GM18867 (cell line): Measurements from ENCODE around the gene MADD.

Experiments used
- ATAC-seq: cut with Tn5 transposase; IDR thresholded peaks from one replicate; pipeline ENCODE4 v1.9.1; 2021; ENCODE audit warnings: mild to moderate bottlenecking, moderate library complexity; ENCODE audit not compliant: unreplicated experiment

The MADD gene

DNA sequence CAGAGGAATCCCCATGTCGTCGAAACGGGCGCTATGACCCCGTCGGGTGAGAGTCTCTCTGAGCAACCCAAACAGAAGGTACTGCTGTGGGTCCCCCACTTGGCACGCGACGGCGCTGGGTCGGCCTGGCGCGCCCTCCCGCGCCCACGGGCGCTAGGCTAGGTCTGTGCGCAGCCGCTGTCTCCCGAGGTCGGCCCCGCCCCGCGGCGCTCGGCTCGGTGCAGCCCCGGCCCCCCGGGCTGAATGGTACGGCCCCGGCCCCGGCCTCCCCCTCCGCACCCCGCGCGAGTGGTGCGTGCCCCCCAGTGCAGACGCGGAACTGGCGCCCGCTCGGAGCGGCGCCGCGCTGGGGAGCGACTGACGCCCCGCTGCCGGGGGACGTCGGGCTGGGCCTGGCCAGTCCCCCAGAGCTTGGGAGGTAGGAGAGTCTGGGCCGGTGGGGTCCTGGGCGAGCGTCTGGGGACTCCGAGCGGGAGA lies at the start of gene MADD:
Gene MADD (plus strand): TSS at position 305 of the 477 bp plus-strand sequence.
- ATAC-seq: peak; percentile 82

DNA sequence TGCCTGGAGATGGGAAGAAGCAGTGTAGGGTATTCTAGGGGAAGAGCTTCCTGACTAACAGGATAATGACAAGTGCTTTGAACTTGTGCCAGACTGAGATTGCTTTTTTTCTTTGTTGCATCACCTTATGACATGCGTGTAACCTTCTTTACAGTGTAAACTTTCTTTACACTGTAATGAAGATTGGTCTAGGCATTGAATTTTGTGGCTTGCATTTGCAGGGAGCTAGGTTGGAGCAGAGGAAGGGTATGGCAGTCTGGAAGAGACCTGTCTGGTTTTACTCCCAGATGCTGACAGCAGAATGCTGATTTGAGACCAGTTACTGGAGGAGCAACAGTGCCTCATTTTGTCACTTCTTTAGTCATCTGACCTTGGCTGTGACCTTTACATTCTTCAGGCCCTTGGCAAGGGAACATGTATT lies 49.5 kb upstream of the MADD start:
- ATAC-seq: no peak

DNA sequence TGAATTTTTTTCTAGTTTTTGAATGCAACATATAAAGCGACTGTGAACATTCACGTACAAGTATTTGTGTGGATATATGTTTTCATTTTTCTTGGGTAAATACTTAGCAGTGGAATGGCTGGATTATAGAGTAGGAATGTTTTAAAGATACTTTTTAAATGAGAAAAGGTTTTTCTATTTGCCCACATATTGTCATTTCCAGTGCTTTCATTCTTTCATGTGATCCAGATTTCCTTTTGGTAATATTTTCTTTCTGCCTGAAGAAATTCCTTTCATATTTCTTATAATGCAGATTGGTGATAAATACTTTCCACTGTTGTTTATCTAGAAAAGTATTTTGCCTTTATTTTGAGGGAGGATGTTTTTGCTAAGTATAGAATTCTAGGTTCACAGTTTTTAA lies 47.2 kb upstream of the MADD start:
- ATAC-seq: no peak

DNA sequence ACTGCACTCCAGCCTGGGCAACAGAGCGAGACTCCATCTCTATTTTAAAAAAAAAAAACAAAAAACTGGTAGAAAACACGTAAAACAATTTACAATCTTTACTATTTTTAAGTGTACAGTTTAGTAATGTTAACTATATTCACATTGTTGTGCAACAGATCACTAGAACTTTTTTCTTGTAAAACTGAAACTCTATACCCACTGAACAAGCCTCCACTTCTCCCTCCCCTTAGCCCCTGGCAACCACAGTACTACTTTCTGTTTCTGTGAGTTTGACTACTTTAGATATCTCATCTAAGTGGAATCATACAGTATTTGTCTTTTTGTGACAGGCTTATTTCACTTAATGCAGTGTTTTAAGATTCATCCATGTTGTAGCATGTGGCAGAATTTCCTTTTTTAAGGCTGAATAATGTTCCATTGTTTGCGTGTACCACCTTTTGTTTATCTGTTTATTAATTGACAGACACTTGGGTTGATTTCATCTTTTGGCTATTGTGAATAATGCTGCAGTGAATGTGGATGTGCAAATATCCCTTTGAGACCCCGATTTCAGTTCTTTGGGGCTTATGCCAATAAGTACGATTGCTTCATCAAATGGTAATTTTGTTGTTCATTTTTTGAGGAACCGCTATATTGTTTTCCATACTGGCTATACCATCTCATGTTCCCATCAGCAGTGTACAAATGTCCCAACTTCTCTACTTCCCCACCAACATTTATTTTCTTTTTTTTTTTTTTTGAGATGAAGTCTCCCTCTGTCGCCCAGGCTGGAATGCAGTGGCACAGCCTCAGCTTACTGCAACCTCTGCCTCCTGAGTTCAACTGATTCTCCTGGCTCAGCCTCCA lies 44.2 kb upstream of the MADD start:
- ATAC-seq: peak; percentile 81

DNA sequence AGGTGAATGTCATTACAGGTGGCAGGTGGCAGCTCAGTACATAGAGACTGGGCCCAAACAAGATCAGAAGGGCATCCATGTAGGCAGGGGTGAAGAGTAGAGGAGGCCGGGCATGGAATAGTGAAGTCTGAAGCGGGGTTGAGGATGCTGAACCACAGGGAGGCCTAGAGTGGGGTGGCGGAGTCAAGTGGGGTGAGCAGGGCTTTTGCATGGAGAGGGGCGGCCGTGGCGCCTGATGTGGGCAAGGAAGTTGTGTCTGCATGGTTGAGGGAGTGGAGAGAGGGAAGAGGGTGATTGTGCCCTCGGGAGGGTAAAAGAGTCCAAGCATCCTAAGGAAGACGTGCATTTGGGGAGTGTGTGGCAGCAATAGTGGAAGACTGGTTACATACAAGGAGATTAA lies 40.8 kb upstream of the MADD start:
- no peak for ATAC-seq

DNA sequence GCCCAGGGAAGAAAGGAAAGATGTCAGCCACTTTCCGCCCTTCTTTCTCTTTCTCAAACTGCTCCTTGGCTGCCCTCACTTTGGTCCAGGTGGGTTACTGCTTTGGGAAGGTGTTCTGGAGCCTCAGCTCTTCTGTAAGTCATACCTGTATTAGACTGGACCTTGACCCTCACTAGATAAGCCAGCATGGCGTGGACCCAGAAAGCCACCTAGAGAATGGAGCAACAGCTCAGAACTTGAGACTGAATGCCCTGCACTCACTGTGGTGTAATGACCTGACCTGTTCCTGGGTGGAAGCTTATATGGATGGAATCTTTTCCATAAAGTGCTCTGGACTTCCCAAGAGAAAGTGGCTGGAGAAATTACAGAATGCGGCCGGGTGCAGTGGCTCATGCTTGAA lies 36.9 kb upstream of the MADD start:
- no peak for ATAC-seq

DNA sequence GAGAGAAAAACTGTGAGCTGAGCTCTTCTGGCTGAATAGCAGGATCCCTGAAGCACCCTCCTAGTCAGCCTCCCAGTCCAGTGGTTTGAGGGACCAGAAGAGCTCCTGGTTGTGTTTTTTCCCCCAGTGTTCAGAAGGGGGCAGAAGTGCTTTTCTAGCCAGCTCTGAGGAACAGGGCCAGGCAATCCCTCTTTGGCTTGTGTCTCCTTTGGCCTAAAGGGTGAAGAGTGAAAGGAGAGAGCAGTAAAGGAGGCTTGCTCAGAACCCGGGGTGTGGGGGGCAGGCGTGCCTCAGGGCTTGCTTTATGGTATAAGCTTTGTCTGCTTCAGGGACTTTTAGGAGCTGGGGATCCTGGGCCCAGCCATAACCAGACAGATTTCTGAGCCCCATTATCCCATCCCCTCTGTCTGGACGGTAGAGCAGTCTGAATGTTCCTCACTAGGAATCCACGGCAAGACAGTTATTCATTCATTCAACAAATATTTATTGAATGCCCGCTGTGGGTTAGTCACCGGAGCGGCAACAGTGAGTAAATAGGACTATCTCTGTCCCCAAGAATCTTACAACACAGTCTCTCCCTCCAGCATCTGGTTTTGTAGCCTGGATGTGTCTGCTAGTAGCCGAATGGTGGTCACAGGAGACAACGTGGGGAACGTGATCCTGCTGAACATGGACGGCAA lies 35.8 kb upstream of the MADD start:
- no peak for ATAC-seq

DNA sequence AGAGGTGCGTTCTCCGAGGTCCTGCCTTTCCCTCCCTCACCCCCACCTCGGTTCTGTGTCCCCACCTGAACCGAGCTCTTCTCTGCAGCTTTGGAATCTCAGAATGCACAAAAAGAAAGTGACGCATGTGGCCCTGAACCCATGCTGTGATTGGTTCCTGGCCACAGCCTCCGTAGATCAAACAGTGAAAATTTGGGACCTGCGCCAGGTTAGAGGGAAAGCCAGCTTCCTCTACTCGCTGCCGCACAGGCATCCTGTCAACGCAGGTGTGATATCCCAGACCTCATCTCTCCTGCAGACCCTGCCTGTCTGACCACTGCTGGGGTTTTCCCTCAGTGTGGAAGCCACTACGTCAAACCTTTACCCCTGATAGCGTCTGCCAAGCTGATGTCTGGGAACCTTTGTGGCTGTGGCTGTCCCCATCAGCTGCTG lies 35.2 kb upstream of the MADD start:
- ATAC-seq: no peak

DNA sequence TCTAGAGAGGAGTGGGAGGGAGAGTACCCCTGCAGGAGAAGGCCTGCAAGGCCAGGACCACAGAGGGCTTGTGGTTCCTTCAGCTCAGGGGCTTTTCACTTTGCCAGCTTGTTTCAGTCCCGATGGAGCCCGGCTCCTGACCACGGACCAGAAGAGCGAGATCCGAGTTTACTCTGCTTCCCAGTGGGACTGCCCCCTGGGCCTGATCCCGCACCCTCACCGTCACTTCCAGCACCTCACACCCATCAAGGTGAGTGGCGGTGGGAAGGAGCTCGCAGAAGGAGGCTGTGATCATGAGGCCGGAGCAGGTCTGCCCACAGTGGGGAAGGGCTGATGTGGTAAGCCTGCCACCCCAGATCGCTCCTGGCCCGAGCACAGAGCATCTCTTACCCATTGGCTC lies 34.8 kb upstream of the MADD start:
- ATAC-seq: no peak

DNA sequence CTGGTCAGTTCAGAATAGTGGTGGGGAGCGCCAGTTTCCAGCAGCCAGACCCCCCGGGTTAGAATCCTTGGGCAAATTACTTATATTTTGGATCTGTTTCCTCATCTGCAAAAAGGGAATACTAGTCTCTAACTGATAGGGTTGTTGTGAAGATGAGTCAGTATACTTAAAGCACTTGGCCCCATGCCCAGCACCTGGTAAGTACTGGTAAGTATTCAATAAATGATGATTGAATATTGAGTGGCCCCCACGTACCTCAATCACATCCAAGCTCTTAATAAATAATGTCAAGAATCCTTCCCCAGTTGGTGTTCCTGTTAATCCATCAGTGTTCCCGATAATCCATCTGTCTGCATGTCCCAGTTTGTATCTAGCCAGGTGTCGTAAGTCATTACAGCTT lies 33.5 kb upstream of the MADD start:
- no peak for ATAC-seq

DNA sequence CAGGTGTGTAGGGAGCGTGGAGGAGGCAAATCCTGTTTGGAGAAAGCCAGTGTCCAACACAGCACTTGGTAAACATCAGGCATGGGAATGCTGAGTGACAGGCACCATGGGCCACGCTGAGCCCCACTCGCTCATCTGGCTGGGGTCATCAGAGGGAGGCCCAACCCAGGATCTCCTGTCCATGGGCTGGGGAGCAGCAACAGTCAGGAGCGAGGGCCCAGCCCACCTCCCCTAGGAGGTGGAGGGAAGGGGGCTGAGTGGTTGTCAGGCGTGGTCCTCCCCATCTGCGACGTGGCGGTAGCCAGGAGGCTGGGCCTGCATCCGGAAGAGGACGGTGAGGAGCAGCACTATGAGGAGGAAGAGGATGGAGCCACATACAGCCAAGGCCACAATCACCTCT lies 30.1 kb upstream of the MADD start:
- no peak for ATAC-seq

DNA sequence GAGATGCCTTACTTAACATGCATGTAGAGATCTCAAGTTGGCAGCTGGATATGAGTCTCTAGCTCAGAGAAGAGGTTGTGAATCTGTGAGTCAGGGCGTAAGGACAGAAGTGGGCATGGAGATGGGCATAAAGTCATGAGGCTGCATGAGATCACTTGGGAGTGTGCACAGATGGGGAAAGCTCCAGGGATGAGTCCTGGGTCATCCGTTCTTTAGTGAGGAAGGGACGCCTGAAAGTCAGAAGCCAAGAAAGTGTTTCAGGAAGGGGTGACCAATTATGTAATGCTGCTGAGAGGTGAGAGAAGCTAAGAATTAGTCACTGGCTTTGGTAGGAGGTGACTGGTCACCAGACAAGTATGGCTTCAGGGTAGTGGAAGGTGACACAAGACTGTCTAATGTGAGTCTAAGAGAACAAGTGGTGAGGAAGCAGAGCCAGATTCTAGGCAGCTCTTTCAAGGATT lies 28.1 kb upstream of the MADD start:
- no peak for ATAC-seq

DNA sequence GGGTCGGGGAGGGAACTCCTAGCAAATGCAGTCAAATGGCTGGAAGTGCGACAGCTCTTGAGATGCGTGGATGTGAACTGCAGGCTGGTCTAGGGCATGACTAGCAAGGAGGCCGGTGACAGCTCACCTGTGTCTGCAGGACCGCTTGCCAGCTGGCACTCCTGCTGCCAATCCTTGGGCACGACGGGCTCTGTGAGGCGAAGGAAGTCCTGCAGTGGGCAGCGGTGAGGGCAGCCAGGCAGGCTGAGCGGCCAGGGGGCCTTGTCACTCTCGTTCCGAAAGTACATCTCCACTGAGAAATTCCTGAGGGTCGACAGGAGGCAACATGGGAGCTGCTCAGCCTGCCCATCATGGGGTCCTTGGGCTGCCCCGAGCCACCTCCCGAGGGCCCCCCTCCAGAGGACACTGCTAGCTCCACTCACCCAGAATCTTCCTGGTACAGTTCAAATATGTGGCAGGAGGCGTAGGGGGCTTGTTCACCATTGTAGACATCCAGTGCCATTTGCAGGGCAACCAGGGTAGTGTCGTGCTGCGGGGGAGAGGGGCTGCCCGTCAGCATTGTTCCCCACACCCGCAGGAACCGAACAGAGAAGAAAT lies 27.2 kb upstream of the MADD start:
- no peak for ATAC-seq

DNA sequence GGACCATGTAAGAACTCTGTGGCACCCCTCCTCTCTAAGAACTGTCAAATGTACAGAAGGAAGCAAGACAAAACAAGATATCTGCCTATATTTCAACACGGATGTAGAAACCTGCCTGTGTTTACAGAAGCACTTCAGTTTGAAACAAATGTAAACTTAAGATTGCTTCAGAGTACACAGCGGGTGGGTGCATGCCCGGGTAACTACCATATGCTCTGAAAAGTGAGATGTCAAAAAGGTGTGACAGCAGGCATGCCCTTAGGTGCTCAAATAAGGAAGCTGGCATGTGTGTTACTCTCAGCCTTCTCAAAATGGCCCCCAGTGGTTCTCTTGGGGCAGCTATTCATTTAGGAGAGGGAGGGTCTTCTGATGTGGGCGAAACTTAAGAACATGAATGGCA lies 26.5 kb upstream of the MADD start:
- ATAC-seq: no peak

DNA sequence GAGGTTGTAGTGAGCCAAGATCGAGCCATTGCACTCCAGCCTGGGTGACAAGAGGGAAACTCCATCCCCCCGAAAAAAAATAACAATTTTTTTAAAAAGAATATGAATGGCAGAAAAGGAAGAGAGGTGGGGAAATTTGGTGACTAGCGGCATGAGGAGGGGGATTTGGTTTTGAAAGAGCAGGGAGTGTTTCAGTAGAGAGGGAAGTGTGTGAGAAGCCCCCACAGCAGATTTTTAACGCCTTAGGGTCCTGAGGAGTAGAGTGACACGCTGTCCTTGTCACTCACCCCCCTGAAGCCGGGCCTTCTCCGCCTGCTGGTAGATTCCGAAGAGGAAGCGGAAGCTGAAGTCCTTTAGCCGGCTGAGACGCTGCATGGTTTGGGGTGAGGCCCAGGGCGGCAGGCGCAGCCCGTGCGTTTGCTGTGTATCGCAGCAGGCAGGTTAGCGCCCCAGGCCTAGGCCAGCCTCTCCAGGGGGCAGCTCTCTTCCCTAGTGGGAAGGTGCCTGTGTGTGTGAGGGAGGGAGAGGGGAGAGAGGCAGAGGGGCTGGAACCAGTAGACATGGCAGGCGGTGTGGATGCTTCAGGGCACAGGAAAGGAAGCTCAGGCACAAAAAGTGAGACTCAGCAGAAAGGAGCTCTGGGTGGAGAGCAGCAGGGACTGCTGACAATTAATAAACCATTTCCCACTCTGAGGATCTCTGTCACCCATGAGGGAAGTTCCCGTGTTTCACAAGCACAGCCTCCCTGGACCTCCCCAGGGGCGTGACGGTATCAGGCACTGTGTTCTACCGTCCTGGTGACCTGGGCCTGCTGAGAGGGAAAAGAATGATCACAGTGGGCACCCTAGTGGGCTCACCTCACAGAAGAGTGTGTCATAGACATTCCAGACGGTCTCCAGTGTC lies 25.2 kb upstream of the MADD start:
- no peak for ATAC-seq

DNA sequence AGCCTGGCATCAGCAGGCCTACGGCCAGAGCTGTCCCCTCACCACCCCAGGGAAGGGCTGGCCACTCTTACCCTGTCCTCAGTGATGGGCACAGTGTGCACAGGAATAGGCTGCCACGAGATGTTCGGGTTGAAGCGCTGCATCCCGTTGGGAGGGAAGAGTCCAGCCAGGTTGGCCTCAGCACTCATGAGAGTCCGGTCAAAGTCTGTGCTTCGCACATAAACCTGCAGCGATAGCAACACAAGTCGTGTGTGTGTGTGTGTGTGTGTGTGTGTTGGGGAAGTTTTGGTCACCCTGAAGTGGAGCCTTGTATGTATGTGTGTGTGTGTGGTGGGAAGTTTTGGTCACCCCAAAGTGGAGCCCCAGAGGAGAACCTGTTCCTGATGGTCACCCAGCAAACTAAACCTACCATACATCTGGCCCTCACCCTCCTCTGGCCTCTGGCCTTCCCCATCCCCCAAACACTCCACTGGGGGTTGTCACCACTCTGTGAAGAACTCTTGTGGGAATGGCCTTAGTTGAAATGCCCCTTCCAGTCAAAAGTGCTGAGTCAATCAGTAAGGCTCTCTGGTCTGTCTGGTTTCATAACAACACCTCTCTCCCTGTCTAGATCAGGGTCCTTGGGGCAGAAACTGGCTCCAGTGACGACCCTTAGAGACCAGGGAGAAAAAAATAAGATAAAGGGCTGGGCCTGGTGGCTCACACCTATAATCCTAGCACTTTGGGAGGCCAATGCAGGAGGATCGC lies 24.1 kb upstream of the MADD start:
- ATAC-seq: no peak

DNA sequence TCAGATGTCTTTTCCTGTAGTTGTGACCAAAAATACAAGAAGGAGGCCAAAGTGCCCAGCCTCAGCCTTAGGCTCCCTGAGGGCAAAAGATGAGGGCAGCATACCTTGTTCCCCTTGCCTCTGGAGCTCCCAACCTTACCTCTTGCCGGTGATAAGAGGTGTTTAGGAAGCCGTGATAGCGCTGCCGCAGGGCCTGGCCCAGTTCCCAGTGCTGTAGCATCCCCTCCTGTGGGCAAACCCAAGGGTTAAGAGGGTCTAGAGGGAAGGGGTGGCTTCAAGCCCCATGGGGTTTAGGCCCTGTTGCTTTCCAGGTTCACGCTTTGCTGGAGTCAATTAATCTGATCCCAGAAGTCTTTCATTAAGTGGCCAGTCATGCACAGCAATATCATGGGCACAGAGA lies 22.4 kb upstream of the MADD start:
- ATAC-seq: no peak

DNA sequence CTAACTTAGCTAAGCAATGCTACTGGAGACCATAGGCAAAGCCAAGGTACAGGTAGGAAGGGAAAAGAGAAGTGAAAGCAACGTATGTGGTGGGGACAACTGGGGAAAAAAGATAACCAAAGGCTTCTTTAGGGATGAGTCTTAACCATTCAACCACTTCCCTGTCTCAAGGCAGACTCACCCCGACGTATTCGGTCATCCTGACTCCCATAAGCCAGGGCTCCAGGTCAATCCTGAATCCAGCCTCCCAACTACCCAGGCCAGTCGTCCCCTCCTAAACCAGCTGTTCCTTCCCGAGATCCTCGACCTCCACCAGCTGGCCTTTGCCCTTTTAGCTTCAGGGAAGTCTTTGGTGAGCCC lies 21.6 kb upstream of the MADD start:
- peak; percentile 30 for ATAC-seq

DNA sequence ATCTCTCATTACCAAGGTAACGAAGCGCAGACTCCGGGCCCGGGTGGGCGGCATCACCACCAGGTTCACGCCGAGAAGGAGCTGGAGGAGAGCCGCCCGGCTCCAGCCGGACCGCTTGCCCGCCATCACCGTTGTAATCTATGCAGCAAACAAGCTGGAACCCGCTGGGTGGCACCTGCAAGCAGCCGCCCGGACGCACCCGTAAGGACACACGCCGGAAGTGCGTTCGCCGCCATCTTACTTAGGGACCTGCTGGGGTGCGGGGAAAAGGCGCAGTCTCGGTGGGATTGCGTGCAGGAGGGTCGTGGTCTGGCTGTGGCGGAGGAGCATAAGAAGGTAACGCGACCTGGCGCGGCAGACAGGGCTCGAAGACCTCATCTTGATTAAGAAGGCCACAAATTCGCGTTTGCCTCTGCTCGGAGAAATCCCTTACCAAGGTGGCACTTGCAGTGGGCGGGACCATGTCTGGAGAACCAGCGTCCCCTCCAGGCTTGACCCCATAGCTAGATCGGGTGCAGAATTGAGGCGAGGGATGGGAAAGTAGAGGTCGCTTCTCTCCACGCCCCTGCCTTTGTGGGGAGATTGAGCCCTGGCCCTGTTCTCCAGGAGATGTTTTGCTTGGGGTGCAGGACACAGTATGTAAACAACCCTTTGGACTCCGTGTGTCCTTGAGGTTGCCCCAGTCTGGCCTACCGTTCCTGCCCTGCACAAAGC lies 21.1 kb upstream of the MADD start, which contains the start of gene ACP2:
Gene ACP2 (minus strand): TSS at position 151 of the 714 bp plus-strand sequence. CDS start 25 bp downstream, at position 126.
- ATAC-seq: peak; percentile 89
